ENCODE results near the gene ZNF736. TPM values are rescaled to one million over a fixed set of nuclear protein-coding genes. Genes with fewer than 3 reads are reported as not detected.
"Not testable (repeated sequence)": the region's sequence is repeated elsewhere in the genome, so short reads cannot be mapped to it uniquely, and the experiment has no call there.

Gene ZNF736
- total RNA-seq, result 10 to 100 TPM; 22.5 to 24.5 TPM

GRCh38 chr7:64313740-64314491 is at the start of gene ZNF736:
ZNF736 (plus strand) TSS chr7:64313961; CDS start chr7:64314151, 190 bp downstream.
- no peaks in the 10 kb centered on the region for H3K27me3 Mint-ChIP-seq
- peak; percentile 91 for DNase-seq
- CTCF ChIA-PET, result interaction anchor here (0.6 to 1.3 kb wide), 3 partner anchors 11 to 693 kb away, joined by 3 read pairs; partner anchors contain the start of gene ERV3-1
- peaks cover 39% of the 10 kb centered on the region for H3K36me3 Mint-ChIP-seq (ENCODE audit: low read depth)
- POLR2A ChIA-PET, result interaction anchor here (0.6 to 4.4 kb wide), 9 partner anchors 9 to 1060 kb away, joined by 3 to 34 read pairs (median 4); partner anchors contain the start of genes ZNF107, ZNF138, ZNF273 and ZNF680
- peak within 1 kb of the TSS; percentile 97 for H3K4me3 Mint-ChIP-seq
- peaks cover 21% of the 10 kb centered on the region for H3K9me3 Mint-ChIP-seq
- peaks cover 30% of the 10 kb centered on the region for H3K4me1 Mint-ChIP-seq
- peak within 1 kb of the TSS; percentile 92 for H3K27ac Mint-ChIP-seq

GRCh38 chr7:64266341-64266919 is 47.3 kb upstream of the ZNF736 start:
- ChIA-PET POLR2A (no interaction called here), CTCF (no interaction called here)
- Mint-ChIP-seq H3K27me3 (no peaks in the 10 kb centered on the region), H3K4me1 (no peaks in the 10 kb centered on the region), H3K4me3 (no peak overlapping the region), H3K9me3 (peaks cover 25% of the 10 kb centered on the region), H3K36me3 (ENCODE audit: low read depth) (peaks cover 9% of the 10 kb centered on the region), H3K27ac (no peak overlapping the region)
- DNase-seq, result no peak

GRCh38 chr7:64277630-64278029 is 36.1 kb upstream of the ZNF736 start:
- DNase-seq, result no peak
- H3K4me1 Mint-ChIP-seq, result no peaks in the 10 kb centered on the region
- CTCF ChIA-PET, result no interaction called here
- no peak overlapping the region for H3K4me3 Mint-ChIP-seq
- H3K27ac Mint-ChIP-seq, result no peak overlapping the region
- POLR2A ChIA-PET, result no interaction called here
- no peaks in the 10 kb centered on the region for H3K27me3 Mint-ChIP-seq
- H3K9me3 Mint-ChIP-seq, result peaks cover 22% of the 10 kb centered on the region
- no peaks in the 10 kb centered on the region for H3K36me3 Mint-ChIP-seq (ENCODE audit: low read depth)

- H3K27ac Mint-ChIP-seq, result no peak overlapping the region
- CTCF ChIA-PET, result no interaction called here
- POLR2A ChIA-PET, result no interaction called here
- H3K4me1 Mint-ChIP-seq, result no peaks in the 10 kb centered on the region
- no peaks in the 10 kb centered on the region for H3K27me3 Mint-ChIP-seq
- H3K4me3 Mint-ChIP-seq, result no peak overlapping the region
- DNase-seq, result no peak
- H3K9me3 Mint-ChIP-seq, result peaks cover 26% of the 10 kb centered on the region
- H3K36me3 Mint-ChIP-seq (ENCODE audit: low read depth), result no peaks in the 10 kb centered on the region
Observed at GRCh38 chr7:64294701-64295420, 18.9 kb upstream of the ZNF736 start.

GRCh38 chr7:64297418-64297817 is 16.3 kb upstream of the ZNF736 start:
- H3K4me1 Mint-ChIP-seq; H3K27me3 Mint-ChIP-seq; DNase-seq; H3K4me3 Mint-ChIP-seq; H3K36me3 Mint-ChIP-seq (ENCODE audit: low read depth); POLR2A ChIA-PET; H3K27ac Mint-ChIP-seq; CTCF ChIA-PET: not testable (repeated sequence)
- H3K9me3 Mint-ChIP-seq, result peaks cover 35% of the 10 kb centered on the region

GRCh38 chr7:64300641-64301405 is 12.9 kb upstream of the ZNF736 start:
- H3K36me3 Mint-ChIP-seq (ENCODE audit: low read depth), result no peaks in the 10 kb centered on the region

GRCh38 chr7:64307254-64308015 is 6.3 kb upstream of the ZNF736 start:
- Mint-ChIP-seq H3K27ac (peak overlapping the region; percentile 85), H3K4me3 (peak overlapping the region; percentile 93), H3K27me3 (no peaks in the 10 kb centered on the region), H3K4me1 (peaks cover 19% of the 10 kb centered on the region), H3K9me3 (peaks cover 13% of the 10 kb centered on the region), H3K36me3 (ENCODE audit: low read depth) (peaks cover 11% of the 10 kb centered on the region)
- CTCF ChIA-PET, result interaction anchor here (0.7 to 1.8 kb wide), 3 partner anchors 10 to 699 kb away, joined by 3 to 6 read pairs (median 5); partner anchors contain the start of genes ERV3-1 and ZNF680
- POLR2A ChIA-PET, result interaction anchor here (1.0 to 2.2 kb wide), 8 partner anchors 8 to 1067 kb away, joined by 3 to 21 read pairs (median 8); partner anchors contain the start of genes ERV3-1, ZNF107, ZNF138 and ZNF680
- DNase-seq, result peak; percentile 95

More at GRCh38 chr7:64300641-64301405, 12.9 kb upstream of the ZNF736 start:
- H3K4me1 Mint-ChIP-seq, result peaks cover 1% of the 10 kb centered on the region
- no peak overlapping the region for H3K4me3 Mint-ChIP-seq
- no peak overlapping the region for H3K27ac Mint-ChIP-seq
- peaks cover 38% of the 10 kb centered on the region for H3K9me3 Mint-ChIP-seq
- no peak for DNase-seq
- POLR2A ChIA-PET, result no interaction called here
- CTCF ChIA-PET, result no interaction called here
- no peaks in the 10 kb centered on the region for H3K27me3 Mint-ChIP-seq

GRCh38 chr7:64308016-64308270 is 5.8 kb upstream of the ZNF736 start:
- Mint-ChIP-seq H3K4me1 (peaks cover 22% of the 10 kb centered on the region), H3K9me3 (peaks cover 16% of the 10 kb centered on the region), H3K27ac (peak overlapping the region; percentile 85), H3K36me3 (ENCODE audit: low read depth) (peaks cover 11% of the 10 kb centered on the region), H3K4me3 (peak overlapping the region; percentile 93), H3K27me3 (no peaks in the 10 kb centered on the region)
- POLR2A ChIA-PET, result interaction anchor here (1.2 to 2.2 kb wide), 7 partner anchors 9 to 1066 kb away, joined by 3 to 21 read pairs (median 9); partner anchors contain the start of genes ERV3-1, ZNF107, ZNF138 and ZNF680
- DNase-seq, result no peak
- CTCF ChIA-PET, result interaction anchor here (1.8 kb wide), 1 partner anchor 10 kb away, joined by 5 read pairs; no protein-coding TSS in a partner anchor

GRCh38 chr7:64310426-64310825 is 3.3 kb upstream of the ZNF736 start:
- Mint-ChIP-seq H3K27me3 (no peaks in the 10 kb centered on the region), H3K4me3 (no peak overlapping the region), H3K36me3 (ENCODE audit: low read depth) (peaks cover 22% of the 10 kb centered on the region), H3K27ac (no peak overlapping the region), H3K4me1 (peaks cover 41% of the 10 kb centered on the region), H3K9me3 (peaks cover 15% of the 10 kb centered on the region)
- ChIA-PET CTCF (no interaction called here), POLR2A (no interaction called here)
- no peak for DNase-seq

- CTCF ChIA-PET, result no interaction called here
- H3K27me3 Mint-ChIP-seq, result no peaks in the 10 kb centered on the region
- no peak overlapping the region for H3K4me3 Mint-ChIP-seq
- POLR2A ChIA-PET, result interaction anchor here (2.3 to 4.4 kb wide), 3 partner anchors 250 to 482 kb away, joined by 14 to 34 read pairs (median 32); partner anchors contain the start of genes ZNF107, ZNF138 and ZNF680
- peaks cover 21% of the 10 kb centered on the region for H3K9me3 Mint-ChIP-seq
- peaks cover 32% of the 10 kb centered on the region for H3K4me1 Mint-ChIP-seq
- H3K36me3 Mint-ChIP-seq (ENCODE audit: low read depth), result peaks cover 38% of the 10 kb centered on the region
- no peak for DNase-seq
- H3K27ac Mint-ChIP-seq, result peak overlapping the region; percentile 92
Observed at GRCh38 chr7:64312826-64313225, 935 bp upstream of the ZNF736 start.

GRCh38 chr7:64314566-64314965 is 805 bp downstream of the ZNF736 start:
- Mint-ChIP-seq H3K9me3 (peaks cover 20% of the 10 kb centered on the region), H3K4me1 (peaks cover 30% of the 10 kb centered on the region), H3K27ac (peak overlapping the region; percentile 92), H3K36me3 (ENCODE audit: low read depth) (peaks cover 39% of the 10 kb centered on the region), H3K4me3 (peak overlapping the region; percentile 97), H3K27me3 (no peaks in the 10 kb centered on the region)
- no peak for DNase-seq
- POLR2A ChIA-PET, result interaction anchor here (0.6 to 4.4 kb wide), 6 partner anchors 10 to 588 kb away, joined by 3 to 34 read pairs (median 8); partner anchors contain the start of genes ZNF107, ZNF138, ZNF273 and ZNF680
- CTCF ChIA-PET, result interaction anchor here (1.3 kb wide), 1 partner anchor 389 kb away, joined by 3 read pairs; no protein-coding TSS in a partner anchor
